Prostate gland (tissue), 2 donors: ENCODE results near the gene ABLIM3. TPM values are rescaled to one million over a fixed set of nuclear protein-coding genes. Genes with fewer than 3 reads are reported as not detected.
"Not testable (repeated sequence)": the region's sequence is repeated elsewhere in the genome, so short reads cannot be mapped to it uniquely, and the experiment has no call there.

Experiments
- DNase-seq: peaks from one replicate; pipeline ENCODE4 v3.0.0-alpha.2; 2019; ENCODE audit warnings: low spot score
- H3K27ac ChIP-seq, 2 donors: fragments of 200-600 bp; sonication (generic); 2 replicates each; pipeline ENCODE4 v1.5.1; 2017 to 2019
- H3K27me3 ChIP-seq: fragments of 200-600 bp; sonication (generic); replicated peaks from 2 replicates; pipeline ENCODE4 v1.5.1; 2019; ENCODE audit not compliant: insufficient read depth
- H3K36me3 ChIP-seq, 2 donors: fragments of 200-600 bp; sonication (generic); 1 replicate in 1 of 2; 2 replicates in 1 of 2; pipeline versions ENCODE4 v1.5.1 to v1.8.1; 2017 to 2019
- H3K4me1 ChIP-seq: fragments of 200-600 bp; sonication (generic); replicated peaks from 2 replicates; pipeline ENCODE4 v1.5.1; 2019
- H3K4me3 ChIP-seq, 2 donors: fragments of 200-600 bp; sonication (generic); 2 replicates each; pipeline ENCODE4 v1.5.1; 2017 to 2019
- H3K9me3 ChIP-seq: fragments of 200-600 bp; sonication (generic); 2 replicates; pipeline ENCODE4 v1.5.1; 2017
- POLR2A ChIP-seq: fragments of 450-650 bp; IDR thresholded peaks from one replicate; pipeline ENCODE4 v1.6.1; 2016; ENCODE audit warnings: antibody characterized with exemption, mild to moderate bottlenecking
- POLR2AphosphoS5 ChIP-seq: sonication (generic); formaldehyde crosslinking; IDR thresholded peaks from one replicate; pipeline ENCODE4 v1.6.1; 2017; ENCODE audit warnings: antibody characterized with exemption
- WGBS: methylation state at CpG from one replicate; pipeline ENCODE4 v1.1.5; 2018; 5-methylcytosine and 5-hydroxymethylcytosine counted together
- intact Hi-C: fragments of 100-400 bp; cut with DNase I; formaldehyde crosslinking; loops from one replicate; pipeline ENCODE4 v1.14.2; 2022
- total RNA-seq, 2 donors: library from RNA; depleted of rRNA; stranded (reverse); fragments of >200 nt; gene quantifications; one replicate each; pipeline ENCODE4 v1.1.0, GENCODE V29; 2016
- TF ChIP-seq, protein P1 (sequence below), 4 experiments: fragments of 200-600 bp in 2 of 4; fragments of 450-650 bp in 2 of 4; sonication (generic) in 2 of 4; IDR thresholded peaks; 1 replicate in 3 of 4; 2 replicates in 1 of 4; pipeline ENCODE4 v1.5.1; 2016 to 2019; ENCODE audit warnings: antibody characterized with exemption in 4 of 4, mild to moderate bottlenecking in 2 of 4, moderate library complexity in 2 of 4

The ABLIM3 gene
- total RNA-seq, 2 donors from 2014 or later = 9.0 to 11.7 TPM

GRCh38 chr5:149186506-149186905 is 45.2 kb downstream of the ABLIM3 start:
- intact Hi-C loops = no loop called here
- Histone ChIP-seq H3K4me1 (no peaks in the 10 kb centered on the region), H3K27ac (no peak overlapping the region), H3K36me3 (no peaks in the 10 kb centered on the region), H3K9me3 (no peaks in the 10 kb centered on the region), H3K4me3 (no peak overlapping the region), H3K27me3 (no peaks in the 10 kb centered on the region)
- TF ChIP-seq POLR2A = no peak
- TF ChIP-seq POLR2AphosphoS5 = no peak
- TF ChIP-seq, protein P1, sequence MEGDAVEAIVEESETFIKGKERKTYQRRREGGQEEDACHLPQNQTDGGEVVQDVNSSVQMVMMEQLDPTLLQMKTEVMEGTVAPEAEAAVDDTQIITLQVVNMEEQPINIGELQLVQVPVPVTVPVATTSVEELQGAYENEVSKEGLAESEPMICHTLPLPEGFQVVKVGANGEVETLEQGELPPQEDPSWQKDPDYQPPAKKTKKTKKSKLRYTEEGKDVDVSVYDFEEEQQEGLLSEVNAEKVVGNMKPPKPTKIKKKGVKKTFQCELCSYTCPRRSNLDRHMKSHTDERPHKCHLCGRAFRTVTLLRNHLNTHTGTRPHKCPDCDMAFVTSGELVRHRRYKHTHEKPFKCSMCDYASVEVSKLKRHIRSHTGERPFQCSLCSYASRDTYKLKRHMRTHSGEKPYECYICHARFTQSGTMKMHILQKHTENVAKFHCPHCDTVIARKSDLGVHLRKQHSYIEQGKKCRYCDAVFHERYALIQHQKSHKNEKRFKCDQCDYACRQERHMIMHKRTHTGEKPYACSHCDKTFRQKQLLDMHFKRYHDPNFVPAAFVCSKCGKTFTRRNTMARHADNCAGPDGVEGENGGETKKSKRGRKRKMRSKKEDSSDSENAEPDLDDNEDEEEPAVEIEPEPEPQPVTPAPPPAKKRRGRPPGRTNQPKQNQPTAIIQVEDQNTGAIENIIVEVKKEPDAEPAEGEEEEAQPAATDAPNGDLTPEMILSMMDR (IDR thresholded peaks at IDR 0.05) = no peak
- no peak for DNase-seq
- WGBS = 70% methylated on average over 2 of the region's 2 CpGs

GRCh38 chr5:149187617-149188016 is 46.3 kb downstream of the ABLIM3 start:
- intact Hi-C loops, H3K9me3 ChIP-seq, H3K36me3 ChIP-seq, H3K27me3 ChIP-seq, H3K4me3 ChIP-seq, H3K27ac ChIP-seq, DNase-seq, H3K4me1 ChIP-seq: not testable (repeated sequence)
- 83% methylated on average over 10 of the region's 10 CpGs for WGBS

DNA sequence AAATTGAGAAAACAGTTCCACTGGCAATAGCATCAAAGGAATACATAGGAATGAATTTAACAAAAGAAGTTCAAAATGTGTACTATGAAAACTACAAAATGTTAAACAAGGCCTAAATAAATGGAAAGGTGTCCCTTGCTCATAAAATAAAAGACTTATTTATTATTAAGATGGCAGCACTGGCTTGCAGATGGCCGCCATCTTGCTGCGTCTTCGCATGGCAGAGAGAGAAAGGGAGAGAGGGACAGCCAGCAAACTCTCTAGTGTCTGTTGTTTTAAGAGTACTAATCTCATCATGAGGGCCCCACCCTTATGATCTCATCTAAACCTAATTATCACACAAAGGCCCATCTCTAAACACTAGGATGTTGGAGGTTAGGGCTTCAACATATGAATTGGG is 47.1 kb downstream of the ABLIM3 start:
- intact Hi-C loops = no loop called here

DNA sequence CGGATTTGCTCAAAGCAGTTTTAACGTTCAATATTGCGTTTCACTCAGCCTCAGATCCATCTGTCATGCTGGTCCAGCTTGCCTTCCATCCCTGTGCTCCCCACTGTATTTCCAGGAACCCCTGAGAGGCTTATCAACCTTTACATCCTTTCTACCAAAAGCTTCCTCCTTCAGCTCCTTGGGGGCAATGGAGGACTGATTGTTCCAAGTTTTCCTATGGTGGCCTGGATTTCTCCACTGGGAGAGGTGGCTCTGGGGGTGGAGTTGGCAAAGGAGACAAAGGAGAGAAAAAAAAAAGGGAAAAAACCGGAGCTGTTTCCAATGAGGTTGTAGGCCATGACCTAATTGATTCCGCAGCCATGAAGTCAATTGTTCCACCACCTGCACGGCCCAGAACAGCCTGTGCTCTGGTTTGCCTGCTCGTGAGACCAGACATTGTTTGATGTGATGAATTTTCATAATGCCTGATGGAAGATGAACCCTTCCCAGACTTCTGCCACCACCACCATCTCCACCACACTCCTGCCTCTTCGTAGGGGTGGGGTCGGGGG is 54.1 kb downstream of the ABLIM3 start:
- Histone ChIP-seq H3K4me3 (no peak overlapping the region), H3K9me3 (no peaks in the 10 kb centered on the region), H3K27ac (no peak overlapping the region), H3K27me3 (no peaks in the 10 kb centered on the region), H3K4me1 (no peaks in the 10 kb centered on the region), H3K36me3 (no peaks in the 10 kb centered on the region)
- DNase-seq = no peak
- WGBS = 83% methylated on average over 9 of the region's 9 CpGs
- TF ChIP-seq, protein P1 (IDR thresholded peaks at IDR 0.05) = no peak
- TF ChIP-seq POLR2AphosphoS5 (no peak), POLR2A (no peak)
- intact Hi-C loops = no loop called here

More for the DNA sequence above, 47.1 kb downstream of the ABLIM3 start:
- Histone ChIP-seq H3K4me3 (no peak overlapping the region), H3K27me3 (no peaks in the 10 kb centered on the region), H3K27ac (no peak overlapping the region), H3K9me3 (no peaks in the 10 kb centered on the region), H3K4me1 (no peaks in the 10 kb centered on the region), H3K36me3 (no peaks in the 10 kb centered on the region)
- no peak for DNase-seq
- WGBS = 98% methylated on average over 3 of the region's 3 CpGs
- TF ChIP-seq POLR2A = no peak
- TF ChIP-seq, protein P1 (IDR thresholded peaks at IDR 0.05) = no peak
- no peak for TF ChIP-seq POLR2AphosphoS5

DNA sequence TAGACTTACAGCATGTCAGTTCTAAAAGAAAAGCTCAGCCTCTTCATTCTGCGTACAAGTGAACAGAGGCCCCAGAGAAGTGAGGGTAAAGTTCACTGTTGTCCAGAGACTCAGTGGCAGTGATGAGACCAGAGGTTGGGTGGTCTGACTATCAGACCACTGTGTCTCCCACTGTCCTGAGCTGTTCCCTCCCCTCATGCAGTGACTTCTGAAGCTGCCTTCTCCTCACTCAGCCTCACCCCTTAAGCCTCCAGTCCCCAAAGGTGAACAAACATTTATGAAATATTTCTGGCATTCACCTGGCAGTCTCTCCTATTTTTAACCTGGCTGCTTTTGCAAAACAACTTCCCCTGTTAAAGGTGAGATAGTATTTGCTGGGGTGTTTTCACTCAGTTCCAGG is 54.7 kb downstream of the ABLIM3 start:
- H3K4me1 ChIP-seq = no peaks in the 10 kb centered on the region
- H3K27ac ChIP-seq = no peak overlapping the region
- no peaks in the 10 kb centered on the region for H3K9me3 ChIP-seq
- WGBS = 100% methylated on average over 1 of the region's 1 CpG
- DNase-seq = no peak
- TF ChIP-seq, protein P1 (IDR thresholded peaks at IDR 0.05) = no peak
- TF ChIP-seq POLR2A (no peak), POLR2AphosphoS5 (no peak)
- H3K27me3 ChIP-seq = no peaks in the 10 kb centered on the region
- no peak overlapping the region for H3K4me3 ChIP-seq
- H3K36me3 ChIP-seq = no peaks in the 10 kb centered on the region
- intact Hi-C loops = no loop called here
